ENCODE data around the gene VPS13D.

- TF ChIP-seq REST (IDR thresholded peaks at IDR 0.05; ENCODE audit: low read depth, low read length): no peak
- TF ChIP-seq FOXM1 (IDR thresholded peaks at IDR 0.05; ENCODE audit: low read depth): no peak
- TF ChIP-seq CTCF (IDR thresholded peaks at IDR 0.05): no peak
- TF ChIP-seq YY1 (IDR thresholded peaks at IDR 0.05; ENCODE audit: low read depth): no peak
- no peak for TF ChIP-seq GABPA (IDR thresholded peaks at IDR 0.05; ENCODE audit: low read depth)
- TF ChIP-seq FOXJ3 (CRISPR knock-in tag; IDR thresholded peaks at IDR 0.05): no peak
- TF ChIP-seq NFIC (IDR thresholded peaks at IDR 0.05; ENCODE audit: borderline replicate concordance): no peak
- no peak for TF ChIP-seq POLR2AphosphoS5 (IDR thresholded peaks at IDR 0.05; ENCODE audit: low read depth, low read length)
- TF ChIP-seq EP300 (IDR thresholded peaks at IDR 0.05; ENCODE audit: borderline replicate concordance in 1 of 2, low read depth in 1 of 2, low read length in 1 of 2): no peak
- no peak for TF ChIP-seq RAD21 (IDR thresholded peaks at IDR 0.05; ENCODE audit: low read length)
These were observed 118.3 kb downstream of the VPS13D start for GRCh38 chr1:12348113-12348512.

Data from SK-N-SH (cell line).